HG03558 (cell line): ENCODE measurements around the gene ISLR2.
"Not testable (repeated sequence)": the region's sequence is repeated elsewhere in the genome, so short reads cannot be mapped to it uniquely, and the experiment has no call there.

Experiments used
- ATAC-seq: cut with Tn5 transposase; IDR thresholded peaks from one replicate; pipeline ENCODE4 v1.9.1; 2021; ENCODE audit warnings: moderate number of reproducible peaks; ENCODE audit not compliant: unreplicated experiment; ENCODE audit errors: extremely low read depth

ISLR2 gene, protein sequence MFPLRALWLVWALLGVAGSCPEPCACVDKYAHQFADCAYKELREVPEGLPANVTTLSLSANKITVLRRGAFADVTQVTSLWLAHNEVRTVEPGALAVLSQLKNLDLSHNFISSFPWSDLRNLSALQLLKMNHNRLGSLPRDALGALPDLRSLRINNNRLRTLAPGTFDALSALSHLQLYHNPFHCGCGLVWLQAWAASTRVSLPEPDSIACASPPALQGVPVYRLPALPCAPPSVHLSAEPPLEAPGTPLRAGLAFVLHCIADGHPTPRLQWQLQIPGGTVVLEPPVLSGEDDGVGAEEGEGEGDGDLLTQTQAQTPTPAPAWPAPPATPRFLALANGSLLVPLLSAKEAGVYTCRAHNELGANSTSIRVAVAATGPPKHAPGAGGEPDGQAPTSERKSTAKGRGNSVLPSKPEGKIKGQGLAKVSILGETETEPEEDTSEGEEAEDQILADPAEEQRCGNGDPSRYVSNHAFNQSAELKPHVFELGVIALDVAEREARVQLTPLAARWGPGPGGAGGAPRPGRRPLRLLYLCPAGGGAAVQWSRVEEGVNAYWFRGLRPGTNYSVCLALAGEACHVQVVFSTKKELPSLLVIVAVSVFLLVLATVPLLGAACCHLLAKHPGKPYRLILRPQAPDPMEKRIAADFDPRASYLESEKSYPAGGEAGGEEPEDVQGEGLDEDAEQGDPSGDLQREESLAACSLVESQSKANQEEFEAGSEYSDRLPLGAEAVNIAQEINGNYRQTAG

DNA sequence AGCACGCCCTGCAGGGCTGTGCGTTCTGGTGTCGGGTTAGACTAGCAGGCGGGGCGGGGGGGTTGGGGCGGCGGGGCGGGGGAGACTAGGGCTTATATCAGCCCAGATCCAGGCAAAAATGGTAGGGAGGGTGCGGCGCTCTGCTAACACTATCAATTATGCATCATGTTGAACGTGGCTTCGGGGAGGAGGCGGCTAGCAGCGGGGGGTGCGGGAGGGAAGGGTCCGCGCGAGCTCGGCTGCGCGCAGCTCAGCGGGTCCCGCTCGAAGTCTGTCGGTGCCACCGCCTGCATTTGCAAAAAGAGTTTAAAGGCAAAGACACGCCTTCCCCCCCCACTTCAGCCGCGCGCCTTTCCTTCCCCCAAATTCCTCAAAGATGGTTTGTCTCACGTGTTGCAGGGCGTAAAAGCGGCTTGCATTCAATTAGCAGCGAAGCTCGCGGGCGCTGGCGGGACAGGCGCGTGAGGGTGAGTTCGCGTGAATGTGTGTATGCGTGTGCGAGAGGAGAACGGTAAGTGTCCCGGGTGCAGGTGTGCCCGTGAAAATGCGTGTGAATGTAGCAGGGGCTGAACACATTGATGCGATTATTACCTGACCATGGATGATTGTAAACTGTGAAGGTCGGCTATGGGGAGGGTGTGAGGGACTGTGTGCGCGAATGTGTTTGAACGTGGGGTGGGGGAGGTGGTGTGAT is at the start of gene ISLR2:
Gene ISLR2 (plus strand): TSS at position 432 of the 694 bp plus-strand sequence. CDS start 2,169 bp downstream, outside the sequence.
- ATAC-seq, result no peak

DNA sequence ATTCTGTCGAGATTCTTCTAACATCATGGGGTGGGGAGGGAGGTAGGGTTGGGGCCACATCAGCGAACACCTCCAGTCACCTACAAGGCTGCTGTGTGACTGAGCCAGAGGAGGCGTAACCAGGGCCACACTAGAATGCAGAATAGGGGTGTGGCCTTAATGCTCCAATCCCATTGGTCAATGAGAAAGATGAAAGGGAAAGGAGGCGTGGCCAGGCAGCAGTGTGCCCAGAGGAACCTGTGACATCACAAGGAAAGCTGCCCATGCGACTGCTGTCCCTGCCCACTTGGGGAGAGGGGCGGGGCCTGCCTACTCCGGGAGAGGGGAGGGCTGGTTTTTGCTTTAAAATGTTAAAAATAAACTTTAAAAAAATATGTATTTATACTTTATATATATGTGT is 47.9 kb upstream of the ISLR2 start, which contains the start of gene GOLGA6A:
Gene GOLGA6A (minus strand): TSS at position 101 of the 400 bp plus-strand sequence. CDS start 41 bp downstream, at position 60.
- not testable (repeated sequence) for ATAC-seq

GRCh38 chr15:74094567-74094966 is 35.8 kb upstream of the ISLR2 start:
- ATAC-seq, result not testable (repeated sequence)

- ATAC-seq, result not testable (repeated sequence)
Measured at GRCh38 chr15:74095610-74096009, 34.8 kb upstream of the ISLR2 start.

DNA sequence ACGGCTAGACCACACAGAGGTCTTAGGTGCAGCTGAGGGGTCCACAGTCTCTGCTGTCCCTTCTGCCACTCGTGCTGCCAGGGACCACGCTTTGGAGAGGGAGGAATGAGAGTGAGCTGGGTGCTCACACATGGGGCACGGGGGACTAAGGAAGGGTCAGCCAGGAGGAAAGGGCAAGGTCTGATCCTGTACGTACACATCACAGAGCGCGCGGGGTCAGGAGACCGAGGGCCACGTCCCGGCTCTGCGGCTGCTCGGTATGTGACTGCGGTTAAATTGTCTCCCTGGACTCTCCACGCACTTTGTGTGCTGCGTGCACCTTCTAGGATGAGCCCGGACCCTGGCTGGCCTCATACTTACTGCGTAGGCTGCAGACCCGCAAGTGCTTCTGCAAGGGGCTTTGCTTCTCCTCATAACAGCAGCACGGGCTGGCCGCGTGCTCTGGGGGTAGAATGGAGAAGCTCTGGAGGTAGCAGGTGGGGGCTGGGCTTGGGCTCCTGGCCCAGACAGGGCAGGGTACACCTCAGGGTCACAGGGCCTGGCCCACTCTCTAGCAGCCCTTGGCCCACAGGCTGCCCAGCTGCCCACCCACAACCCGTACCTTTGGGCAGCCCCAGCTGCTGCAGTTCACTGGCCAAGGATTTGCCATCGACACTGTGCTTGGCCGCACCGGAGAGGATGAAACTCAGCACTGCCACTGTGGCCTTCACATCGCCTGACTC is 33.5 kb upstream of the ISLR2 start:
- ATAC-seq, result not testable (repeated sequence)

DNA sequence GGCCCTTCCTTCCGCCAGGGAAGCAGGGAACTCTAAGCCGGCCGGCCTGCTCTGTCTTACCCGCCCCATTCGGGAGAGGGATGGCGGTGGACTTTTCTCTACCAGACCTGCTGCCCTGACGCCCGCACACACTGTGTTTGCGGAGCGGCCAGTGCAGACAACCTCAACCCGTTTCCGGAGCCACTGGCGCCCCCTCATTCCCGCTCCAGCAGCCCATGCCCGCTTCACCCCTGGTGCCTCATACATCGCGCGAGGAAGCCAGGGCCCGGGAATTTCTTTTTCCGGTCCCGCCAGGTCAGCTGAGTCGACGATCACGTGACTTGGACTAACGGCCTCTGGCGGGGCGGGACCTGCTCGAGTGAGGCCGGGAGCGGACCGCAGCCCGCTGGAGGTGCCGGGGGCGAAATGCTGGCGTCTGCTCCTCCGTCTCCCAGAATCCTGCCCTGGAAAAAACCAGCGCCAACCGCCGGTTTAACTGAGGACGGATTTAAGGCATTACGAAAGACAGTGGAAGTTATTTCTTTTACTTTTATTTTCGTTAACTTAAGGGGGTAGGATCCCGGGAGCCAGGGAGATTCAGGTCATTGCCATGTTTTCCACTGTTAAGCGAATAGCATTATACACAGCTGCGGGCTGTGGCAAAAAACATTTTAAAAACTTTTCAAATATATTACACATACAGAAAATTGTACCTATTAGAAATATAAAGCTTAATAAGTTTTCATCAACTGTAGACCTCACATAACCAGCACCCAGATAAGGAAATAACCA is 30.2 kb upstream of the ISLR2 start:
- not testable (repeated sequence) for ATAC-seq

DNA sequence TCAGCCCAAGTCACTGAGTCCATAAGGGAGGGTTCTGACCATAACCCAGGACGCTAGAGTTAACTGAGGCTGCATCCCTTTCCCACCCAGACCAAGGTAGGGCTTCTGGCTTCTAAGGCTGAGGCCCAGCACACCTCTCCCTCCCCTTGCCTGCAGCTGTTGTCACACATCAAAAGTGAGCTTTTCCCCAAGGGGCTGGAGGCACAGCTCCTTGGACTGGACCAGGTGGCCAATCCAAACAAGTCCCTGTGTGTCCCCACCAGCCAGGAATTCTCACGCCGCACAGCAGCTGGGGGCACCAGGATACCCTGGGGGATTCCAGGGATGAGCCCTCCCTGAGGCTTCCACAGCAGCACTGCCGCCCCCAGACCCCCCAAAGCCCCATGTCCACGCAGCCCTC is 22.3 kb upstream of the ISLR2 start:
- ATAC-seq, result no peak

DNA sequence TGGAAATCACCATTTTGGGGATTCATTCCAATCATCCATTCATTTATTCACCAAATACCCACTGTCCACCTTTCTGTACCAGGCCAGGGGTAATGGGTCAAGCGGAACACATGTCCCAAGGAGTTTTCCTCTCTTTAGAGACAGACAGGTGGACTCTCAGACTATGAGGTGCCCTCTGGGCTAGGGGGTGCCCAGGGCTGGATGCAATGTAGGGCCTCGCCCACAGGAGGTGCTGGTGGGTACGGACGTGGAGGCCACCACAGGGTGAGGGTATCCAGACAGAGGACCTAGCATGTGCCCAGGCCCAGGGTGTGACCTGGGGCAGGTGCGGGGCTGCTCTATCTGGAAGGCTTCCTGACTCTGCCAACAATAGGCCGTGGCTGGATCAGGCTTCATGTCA is 21.8 kb upstream of the ISLR2 start:
- not testable (repeated sequence) for ATAC-seq

DNA sequence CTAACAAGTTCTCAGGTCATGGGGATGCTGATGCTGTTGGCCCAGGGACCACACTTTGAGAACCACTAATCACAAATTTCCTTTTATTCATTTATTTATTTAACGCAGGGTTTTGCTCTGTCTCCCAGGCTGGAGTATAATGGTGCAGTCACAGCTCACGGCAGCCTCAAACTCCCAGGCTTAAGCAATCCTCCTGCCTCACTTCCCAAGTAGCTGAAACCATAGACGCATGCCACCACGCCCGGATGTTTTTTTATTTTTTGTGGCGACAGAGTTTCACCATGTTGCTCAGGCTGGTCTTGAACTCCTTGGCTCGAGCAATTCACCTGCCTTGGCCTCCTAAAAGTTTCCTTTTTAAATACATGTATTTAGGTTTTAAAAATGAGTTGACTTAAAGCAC is 20.7 kb upstream of the ISLR2 start:
- ATAC-seq, result no peak

DNA sequence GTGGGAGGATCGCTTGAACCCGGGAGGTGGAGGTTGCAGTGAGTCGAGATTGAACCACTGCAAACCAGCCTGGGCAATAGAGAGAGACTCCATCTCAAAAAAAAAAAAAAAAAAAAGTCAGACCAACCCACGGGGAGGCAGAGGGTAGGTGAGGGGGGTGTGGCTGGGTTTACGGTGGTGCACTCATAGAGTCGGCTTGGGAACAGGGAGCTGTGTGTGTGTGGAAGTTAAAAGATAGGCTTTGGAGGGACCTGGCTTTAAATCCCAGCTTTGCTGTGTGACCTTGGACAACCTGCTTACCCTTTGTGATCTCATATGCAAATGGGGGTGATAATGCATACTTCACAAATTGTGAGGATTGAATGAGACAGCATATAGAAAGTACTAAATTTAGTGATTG is 10.0 kb upstream of the ISLR2 start:
- no peak for ATAC-seq

DNA sequence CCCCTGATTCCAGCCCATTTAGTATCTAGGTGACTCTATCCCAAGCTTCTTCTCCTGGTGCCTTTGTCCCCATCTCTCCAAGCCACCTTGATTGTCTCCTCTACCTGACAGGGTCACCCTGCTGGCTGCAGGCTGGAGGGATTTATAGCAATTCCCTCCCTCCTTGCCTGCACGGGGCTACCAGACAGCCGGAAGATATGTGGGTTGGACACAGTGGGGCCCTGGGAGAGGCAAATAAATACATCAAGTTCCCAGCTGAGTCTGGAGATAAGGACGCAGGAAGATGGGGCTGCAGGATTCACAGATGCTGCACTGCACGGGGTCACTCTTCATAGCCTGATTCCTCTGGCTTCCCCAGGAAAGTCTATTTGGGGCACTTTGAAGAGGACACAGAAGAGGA is 9.3 kb upstream of the ISLR2 start:
- no peak for ATAC-seq

DNA sequence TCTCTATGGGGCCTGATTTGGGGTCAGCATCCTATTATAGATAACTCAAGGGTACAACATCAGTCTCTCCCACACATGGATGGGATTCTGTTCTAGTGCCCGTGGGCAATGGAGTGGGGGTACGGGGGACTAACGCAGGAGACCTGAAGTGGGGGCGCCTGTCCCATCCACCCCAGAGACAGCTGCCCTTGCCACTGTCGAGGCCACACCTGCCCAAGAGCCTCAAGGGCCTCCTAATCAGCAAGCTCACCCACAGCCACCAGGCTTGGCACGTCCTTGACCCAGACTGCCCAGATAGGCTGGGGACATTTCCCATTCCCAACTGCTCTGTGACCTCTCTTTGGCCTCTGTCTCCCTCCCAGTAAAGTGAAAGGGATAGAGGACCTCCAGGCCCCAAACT is 8.5 kb upstream of the ISLR2 start:
- ATAC-seq, result no peak

DNA sequence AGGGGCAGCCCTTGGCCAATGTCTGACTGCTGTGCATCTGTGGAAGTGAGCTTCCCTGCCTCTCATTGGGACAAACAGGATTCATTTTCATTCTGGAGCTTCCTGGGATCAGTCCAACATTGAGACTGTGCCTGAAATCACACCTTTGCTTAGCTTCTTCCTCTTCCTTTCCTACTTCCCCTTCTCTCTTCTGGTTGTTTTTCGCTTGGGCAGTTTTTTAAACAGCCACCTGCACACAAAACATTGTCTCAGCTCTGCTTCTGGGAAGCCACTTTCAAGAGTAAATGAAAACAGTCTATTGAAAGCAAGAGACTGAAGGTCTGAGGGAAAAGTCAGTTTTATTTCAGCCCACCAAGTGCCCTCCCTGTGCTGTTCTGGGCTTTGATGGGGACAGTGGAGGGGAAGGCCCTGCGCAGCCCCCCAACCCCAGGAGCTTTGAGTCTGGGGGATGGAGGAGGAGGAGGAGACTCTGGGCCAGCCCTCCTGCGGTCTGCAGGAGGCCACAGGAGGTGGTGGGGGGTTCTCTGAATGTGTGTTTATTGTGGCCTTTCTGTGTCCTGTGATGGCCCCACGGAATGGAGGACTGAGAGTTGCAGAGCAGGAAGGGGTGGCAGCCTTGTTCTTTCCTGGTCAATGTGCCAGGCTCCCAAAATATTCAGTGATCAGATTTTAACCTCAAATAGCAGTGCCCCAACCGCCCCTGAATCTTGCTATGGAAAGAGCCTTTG is 7.8 kb upstream of the ISLR2 start:
- no peak for ATAC-seq

GRCh38 chr15:74123131-74123429 is 7.3 kb upstream of the ISLR2 start:
- ATAC-seq, result no peak

DNA sequence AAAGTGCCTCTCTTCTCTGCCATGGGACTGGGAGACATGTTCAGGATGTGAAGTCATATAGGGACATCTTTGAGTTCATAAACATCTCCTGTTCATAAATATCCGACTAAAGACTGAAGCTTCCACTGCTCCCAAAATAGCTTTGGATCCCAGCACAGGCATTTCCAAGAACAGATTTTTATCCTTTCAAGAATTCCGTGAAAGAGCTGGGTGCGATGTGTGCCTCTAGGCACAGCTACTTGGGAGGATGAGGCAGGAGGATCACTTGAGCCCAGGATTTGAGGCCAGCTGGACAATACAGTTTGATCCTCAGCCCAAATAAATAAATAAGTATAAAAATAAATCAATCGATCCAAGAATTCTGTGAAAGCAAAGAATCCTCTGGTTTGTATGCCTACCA is 6.7 kb upstream of the ISLR2 start:
- no peak for ATAC-seq

DNA sequence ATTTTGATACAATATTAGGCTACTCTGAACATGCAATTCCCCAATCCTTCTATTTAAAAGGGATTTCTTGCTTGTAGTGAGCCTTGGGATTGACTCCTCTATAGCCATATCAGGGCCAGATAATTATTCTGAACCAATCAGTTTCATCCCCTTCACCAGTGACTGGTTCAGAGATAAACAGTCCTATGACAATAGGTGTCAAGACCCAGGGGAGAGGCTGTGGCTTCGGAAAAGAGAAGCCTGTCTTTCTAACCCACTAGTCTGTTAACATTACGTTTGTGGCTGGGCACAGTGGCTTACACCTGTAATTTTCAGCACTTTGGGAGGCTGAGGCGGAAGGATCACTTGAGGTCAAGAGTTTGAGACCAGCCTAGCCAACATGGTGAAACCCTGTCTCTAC is 6.2 kb upstream of the ISLR2 start:
- no peak for ATAC-seq

- ATAC-seq, result no peak
Measured at GRCh38 chr15:74124759-74125158, 5.6 kb upstream of the ISLR2 start.

DNA sequence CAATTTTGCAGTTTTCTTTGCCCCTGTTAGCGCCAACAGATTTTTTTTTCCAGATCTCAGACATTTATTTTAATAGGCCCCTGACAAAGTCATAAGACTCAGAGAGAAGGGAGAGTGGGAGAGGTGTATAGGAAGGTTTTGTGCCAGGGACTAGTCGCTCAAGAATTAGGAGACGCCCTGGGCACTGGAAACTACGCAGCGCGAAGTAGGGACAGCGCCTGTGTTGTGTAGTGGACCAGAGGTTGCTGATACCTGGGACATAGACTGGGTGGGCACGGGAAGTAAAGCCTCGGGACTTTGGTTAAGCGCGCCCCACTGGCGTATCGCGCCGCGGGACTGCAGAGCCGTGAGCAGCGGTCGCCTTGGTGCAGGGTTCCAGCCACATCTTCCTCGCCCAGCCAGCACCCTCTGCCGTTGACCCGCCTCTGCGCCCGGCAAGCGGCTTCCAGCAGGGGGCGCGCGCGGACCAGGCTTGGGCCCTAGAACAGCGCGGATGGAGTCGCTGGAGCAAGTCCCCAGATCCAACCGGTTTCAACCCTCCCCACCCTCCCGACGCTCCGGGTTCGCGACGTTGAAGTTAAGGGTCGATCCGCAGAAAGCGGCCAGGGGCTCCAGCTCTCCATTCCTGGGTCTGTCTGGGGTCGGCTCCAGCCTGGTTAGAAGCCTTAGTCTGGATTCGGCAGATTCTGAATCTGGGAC is 3.0 kb upstream of the ISLR2 start:
- ATAC-seq, result no peak
